Activated CD8-positive, alpha-beta memory T cell treated with anti-CD3 and anti-CD28 coated beads, Interleukin-2, amount 50 U/mL, for 4 hours (primary cell): Measurements from ENCODE around the gene RNPS1.
"Not testable (repeated sequence)": the region's sequence is repeated elsewhere in the genome, so short reads cannot be mapped to it uniquely, and the experiment has no call there.

Experiments used
- DNase-seq: peaks from one replicate; pipeline ENCODE4 v3.0.0-alpha.2; 2020

The RNPS1 gene

DNA sequence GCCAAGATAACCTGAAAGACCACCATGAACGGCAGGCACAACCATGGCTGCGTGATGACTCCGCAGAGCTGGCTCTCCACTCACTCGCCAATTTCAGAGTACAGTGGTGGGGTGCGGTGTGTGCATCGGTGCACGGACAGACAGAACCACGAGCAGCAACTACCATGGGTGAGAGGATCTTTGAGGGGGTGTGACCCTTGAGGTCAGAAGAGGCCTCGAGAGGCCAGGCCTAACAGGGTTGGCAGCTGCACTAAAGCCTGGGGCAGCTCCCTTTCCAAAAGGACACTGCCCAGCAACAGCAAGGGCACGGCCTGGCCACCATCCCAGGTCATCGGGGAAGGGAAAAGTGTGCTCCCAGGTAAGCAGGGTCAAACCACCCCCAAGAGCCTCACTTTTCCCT lies 14.6 kb downstream of the RNPS1 start:
- DNase-seq, result no peak

DNA sequence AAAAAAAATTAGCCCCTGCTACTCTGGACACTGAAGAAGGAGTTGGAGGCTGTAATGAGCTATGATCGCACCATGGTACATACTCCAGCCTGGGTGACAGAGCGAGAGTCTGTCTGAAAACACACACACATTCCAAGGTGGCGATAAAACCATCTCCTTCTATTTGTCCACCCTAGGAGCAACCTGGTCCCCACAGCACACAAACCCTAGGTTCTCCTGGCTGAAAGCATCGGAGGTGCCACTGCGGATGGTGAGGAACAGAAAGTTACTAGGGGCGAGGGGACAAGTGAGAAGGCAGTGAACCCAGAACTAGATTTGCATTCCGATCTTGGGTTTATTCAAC lies 15.1 kb downstream of the RNPS1 start:
- DNase-seq, result no peak

- DNase-seq, result peak; percentile 77
Observed at GRCh38 chr16:2251296-2252111, 16.4 kb downstream of the RNPS1 start, which contains the start of gene ECI1. TSS of gene ECI1 (minus strand) at chr16:2251587. CDS start at chr16:2251566, 21 bp downstream.

GRCh38 chr16:2250652-2251295 lies 17.2 kb downstream of the RNPS1 start:
- peak; percentile 33 for DNase-seq

DNA sequence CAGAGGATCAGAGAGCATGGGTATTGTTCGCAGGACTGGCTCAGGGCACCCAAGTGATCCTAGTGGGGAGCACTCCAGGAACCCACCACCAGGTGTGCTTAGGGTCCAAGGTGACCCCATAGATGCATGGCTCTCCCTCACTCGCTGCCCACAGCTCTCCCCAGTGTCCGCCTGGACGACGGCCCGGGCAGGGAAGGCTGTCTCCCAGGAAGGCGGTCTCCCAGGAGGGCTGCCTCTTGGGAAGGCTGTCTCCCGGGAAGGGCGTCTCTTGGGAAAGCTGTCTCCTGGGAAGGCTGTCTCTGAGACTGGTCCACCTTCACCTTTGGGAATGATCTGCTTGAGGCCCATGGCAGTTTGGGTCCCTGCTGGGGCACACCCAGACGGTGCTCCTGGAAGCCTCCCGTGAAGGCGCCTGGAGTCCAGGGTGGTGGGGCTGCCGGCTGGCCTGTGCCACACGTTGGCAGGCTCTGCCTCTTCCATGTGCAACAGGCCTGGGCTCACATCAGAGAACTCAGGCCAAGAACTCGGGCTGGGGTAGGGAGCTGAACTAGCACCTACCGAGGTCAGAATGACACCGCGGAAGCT lies 21.5 kb downstream of the RNPS1 start:
- no peak for DNase-seq

DNA sequence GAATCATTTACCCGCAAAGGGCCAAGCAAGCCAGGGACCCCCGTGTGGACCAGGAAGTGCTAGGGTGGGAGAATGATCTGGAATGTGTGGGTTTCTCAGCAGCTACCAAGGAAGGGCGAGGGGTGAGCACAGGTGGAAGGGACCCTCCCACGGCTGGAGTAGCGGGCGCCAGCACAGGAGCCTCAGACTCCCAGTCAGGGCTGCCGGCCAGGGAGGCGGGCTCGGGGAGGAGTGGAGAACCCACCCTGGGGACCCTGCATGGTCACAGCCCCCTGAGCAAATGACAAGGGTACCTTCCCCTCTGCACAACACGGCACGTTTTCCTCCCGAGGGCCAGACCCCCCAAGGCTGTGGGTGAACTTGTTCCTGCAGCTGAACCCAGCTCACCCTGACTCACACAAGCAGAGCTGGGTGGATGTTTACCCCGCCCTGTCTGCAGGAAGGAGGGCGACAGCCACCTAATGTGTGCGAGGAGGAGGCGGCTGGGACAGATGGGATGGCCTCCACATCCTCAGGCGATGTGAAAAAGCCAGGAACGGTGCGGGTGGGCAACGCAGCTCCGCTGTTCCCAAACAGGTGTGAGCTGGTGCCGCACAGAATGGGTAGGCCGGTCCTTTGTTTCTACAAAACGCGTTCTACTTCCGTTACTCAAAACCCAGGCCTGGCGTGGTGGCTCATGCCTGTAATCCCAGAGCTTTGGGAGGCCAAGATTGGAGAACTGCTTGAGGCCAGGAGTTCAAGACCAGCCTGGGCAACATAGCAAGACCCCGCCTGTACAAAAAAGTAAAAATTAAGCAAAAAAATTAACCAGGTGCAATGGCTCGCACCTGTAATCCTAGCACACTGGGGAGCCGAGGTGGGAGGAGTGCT lies 22.8 kb downstream of the RNPS1 start:
- no peak for DNase-seq

GRCh38 chr16:2244301-2244700 lies 23.6 kb downstream of the RNPS1 start:
- DNase-seq, result no peak

- DNase-seq, result no peak
Observed at GRCh38 chr16:2243781-2244180, 24.1 kb downstream of the RNPS1 start.

DNA sequence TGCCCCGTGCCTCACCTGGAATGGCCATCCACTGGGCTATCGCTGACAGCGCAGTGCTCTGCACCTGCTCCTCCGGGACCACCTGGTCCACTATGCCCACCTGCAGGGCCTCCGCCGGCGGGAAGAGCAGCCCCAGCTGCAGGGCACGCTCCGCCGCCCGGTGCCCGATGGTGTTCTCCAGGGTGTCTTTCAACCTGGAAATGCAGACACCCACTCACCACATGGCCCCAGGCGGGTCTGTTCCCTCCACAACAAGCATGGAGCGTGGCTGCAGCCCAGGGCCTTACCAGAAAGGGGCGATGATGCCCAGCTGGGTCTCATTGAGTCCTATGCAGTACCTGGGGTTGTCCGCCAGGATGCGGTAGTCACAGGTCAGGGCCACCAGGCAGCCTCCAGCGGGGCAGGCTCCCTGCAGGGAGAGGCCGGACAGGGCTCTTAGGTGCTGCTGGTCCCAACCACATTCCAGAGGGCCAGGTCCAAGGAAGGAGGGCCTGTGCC lies 24.8 kb downstream of the RNPS1 start:
- DNase-seq, result no peak

DNA sequence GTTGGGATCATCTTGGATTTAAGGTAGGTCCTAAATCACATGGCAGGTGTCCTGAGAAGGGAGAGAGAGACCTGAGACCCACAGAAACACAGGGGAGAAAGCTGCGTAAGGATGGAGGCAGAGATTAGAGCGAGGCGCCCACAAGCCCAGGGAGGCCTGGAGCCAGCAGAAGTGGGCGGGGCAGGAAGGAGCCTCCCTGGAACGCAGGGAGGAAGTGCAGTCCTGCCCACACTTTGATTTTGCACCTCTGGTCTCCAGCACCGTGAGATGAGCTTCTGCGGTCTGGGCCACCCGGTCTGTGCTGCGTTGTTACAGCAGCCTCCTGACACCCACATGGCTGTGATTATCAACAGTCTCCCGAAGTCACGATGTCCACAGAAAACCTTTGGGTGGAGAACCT lies 25.3 kb downstream of the RNPS1 start:
- no peak for DNase-seq

GRCh38 chr16:2240331-2240730 lies 27.6 kb downstream of the RNPS1 start:
- not testable (repeated sequence) for DNase-seq

DNA sequence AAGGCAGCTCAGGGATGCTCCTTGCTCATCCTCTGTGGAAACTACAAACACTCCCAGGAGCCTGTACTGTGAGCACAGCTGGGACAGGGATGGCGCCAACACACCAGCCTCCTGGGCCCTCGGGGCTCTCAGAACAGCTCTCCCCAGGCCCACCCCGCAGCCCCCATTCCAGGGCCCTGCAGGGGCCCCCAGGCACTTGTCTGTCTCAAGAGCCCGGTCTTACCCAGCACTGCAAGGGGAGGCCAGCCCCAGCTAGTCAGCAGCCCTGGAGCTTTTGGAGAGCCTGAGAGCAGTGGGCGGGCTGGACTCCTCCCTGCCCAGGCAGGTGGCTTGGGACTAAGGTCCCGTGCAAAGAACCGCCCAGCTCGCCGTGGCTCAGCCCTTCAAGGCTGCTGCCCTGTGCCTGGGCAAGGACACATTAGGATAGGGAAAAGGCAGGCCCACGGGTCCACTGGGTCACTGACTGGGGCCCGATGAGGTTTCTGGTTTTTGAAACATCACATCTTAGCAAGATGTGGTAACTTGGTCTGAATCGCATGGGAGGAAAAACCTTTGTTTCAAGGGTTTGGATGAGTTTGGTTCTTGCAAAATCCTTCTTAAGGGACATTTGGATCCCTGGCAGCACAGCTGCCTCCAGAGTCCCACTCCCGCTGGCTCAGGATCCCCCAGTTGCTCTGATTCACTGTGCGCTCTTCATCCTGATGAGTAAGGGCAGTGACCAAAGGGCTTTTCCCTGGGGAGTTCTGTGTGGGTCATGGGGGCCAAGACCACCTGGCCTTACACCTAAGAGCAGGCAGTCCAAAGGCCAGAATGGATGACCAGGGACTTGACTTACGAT lies 28.9 kb downstream of the RNPS1 start:
- no peak for DNase-seq

DNA sequence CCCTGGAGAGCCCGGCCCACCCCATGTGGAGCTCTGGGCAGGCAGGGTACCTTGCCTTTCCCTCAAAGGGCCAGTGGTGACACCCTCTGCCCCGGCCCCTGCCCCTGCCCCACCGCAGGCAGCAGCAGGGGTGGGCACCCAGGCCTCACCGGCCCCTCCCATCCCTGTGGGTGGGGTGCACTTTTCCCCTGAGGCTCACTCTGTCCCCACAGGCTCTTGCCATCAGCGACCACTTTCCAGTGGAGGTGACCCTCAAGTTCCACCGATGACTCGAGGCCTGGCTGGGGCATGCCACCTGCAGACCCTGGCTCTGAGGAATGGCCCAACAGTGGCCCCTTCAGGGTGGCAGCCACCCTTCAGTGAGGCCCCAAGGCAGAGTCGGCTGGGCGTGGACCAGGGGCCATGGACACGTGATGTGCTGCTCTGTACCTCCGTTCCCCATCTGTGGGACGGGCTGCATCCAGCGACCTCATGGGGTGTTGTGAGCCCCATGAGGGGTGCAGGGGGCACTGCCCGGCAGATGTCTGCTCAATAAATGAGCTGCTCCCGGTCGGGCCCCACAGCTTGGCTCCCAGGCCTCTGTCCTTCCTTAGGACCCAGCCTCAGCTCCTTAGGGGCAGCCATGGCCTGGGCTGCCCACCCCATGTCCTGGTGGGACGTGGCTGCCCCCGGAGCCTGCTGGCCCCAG lies 29.6 kb downstream of the RNPS1 start:
- no peak for DNase-seq

DNA sequence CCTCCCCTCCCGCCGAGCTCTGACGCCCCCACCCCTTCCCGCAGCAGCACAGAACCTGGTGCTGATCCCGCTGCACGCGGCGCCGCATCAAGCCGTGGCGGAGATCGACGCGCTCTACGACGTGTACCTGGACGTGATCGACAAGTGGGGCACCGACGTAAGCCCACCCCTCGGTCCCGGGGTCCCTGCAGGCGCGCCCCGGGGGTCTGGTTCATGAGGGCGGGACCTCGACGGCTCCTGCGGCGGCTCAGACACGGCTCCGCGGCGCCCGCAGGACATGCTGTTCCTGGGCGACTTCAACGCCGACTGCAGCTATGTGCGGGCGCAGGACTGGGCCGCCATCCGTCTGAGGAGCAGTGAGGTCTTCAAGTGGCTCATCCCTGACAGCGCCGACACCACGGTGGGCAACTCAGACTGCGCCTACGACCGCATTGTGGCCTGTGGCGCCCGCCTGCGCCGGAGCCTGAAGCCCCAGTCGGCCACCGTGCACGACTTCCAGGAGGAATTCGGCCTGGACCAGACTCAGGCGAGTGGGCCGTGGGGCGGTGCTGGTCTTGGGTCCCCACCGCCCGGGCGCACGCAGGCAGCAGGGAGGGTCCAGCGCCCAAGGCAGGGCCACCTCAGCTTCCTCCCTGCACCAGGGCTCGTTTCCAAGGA lies 30.3 kb downstream of the RNPS1 start:
- no peak for DNase-seq

DNA sequence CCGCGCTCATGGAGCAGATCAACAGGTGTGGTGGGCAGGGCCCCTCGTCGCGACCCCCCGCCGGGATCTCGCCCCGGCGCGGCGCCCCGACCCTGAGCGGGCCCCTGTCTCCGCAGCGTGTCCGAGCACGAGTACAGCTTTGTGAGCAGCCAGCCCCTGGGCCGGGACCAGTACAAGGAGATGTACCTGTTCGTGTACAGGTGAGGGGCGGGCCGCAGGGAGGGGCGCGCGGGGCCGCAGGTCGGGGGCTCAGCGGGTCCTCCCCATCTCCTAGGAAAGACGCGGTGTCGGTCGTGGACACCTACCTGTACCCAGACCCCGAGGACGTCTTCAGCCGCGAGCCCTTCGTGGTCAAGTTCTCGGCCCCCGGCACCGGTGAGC lies 30.8 kb downstream of the RNPS1 start:
- DNase-seq, result no peak

DNA sequence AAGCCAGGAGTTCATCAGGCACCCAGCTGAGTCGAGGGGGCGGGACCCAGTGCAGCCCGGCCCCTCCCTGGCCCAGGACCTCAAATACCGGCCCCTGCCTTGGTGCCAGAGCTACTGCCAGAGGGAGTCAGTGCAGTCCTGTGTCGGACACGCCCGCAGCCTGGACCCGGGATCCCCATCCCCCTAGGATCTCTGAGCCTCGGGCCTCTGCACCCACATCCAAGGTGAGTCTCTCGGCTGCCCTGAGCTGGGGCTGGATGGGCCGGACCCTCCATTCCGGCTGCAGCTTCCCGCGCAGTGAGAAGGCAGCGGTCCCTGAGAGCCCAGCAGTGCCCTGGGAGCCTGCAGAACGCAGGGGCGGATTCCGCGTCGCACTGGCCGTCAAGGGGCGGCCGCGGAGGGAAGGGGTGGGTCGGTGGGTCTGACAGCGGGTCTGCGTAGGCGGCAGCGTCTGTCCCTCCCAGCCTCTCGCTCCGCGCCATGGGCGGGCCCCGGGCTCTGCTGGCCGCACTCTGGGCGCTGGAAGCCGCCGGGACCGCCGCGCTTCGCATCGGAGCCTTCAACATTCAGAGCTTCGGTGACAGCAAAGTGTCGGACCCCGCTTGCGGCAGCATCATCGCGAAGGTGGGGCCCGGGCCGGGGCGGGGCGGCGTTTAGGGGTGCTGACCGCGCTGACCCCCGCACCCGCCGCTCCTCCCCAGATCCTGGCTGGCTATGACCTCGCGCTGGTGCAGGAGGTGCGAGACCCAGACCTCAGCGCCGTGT lies 31.4 kb downstream of the RNPS1 start, which contains the start of gene DNASE1L2:
Gene DNASE1L2, plus strand, starts transcription at position 108 of the 765 bp plus-strand sequence. Its CDS starts 373 bp downstream, at position 481.
- DNase-seq, result no peak

DNA sequence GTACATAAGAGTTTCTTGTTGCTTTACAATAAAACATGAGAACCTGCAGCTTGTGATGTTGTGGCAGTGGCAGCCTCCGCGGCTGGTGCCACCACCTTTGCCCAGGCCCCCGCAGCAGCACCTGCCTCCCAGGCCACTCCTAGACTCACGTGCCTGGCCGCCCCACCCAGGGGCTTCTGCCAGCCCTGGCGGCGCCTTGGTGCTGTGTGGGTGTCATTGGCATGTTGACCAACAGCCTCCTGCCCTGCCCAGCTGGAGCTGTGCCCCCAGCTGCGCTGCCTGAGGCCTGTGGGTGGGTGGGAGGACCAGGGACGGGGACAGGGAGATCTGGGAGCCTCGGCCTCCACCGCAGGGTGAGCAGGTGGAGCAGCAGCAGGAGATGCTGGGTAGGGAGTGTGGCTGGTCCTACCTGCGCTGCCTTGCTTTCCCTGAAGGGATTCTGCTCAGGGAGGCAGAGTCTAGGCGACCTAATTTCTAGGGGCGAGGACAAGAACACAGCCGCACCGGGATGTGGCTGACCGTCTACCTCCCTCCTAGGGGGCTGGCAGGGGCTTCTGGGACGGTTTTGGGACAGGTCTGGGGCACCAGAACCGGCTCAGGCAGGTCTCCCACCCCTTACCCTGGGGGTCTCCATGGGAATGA lies 32.1 kb downstream of the RNPS1 start:
- no peak for DNase-seq

DNA sequence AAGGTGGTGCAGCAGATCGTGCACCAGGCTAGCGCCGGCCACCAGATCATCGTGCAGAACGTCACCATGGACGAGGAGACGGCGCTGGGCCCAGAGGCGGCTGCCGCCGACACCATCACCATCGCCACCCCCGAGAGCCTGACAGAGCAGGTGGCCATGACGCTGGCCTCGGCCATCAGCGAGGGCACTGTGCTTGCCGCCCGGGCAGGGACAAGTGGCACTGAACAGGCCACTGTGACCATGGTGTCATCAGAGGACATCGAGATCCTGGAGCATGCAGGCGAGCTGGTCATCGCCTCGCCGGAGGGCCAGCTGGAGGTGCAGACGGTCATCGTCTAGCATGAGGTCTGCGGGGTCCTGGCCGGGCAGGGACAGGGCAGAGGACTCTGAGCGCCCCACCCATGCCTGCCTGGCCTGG lies 32.7 kb downstream of the RNPS1 start:
- DNase-seq, result no peak

GRCh38 chr16:2234813-2235170 lies 33.1 kb downstream of the RNPS1 start:
- DNase-seq, result no peak
